ENCODE results near the gene LHFPL6.

The LHFPL6 gene

DNA sequence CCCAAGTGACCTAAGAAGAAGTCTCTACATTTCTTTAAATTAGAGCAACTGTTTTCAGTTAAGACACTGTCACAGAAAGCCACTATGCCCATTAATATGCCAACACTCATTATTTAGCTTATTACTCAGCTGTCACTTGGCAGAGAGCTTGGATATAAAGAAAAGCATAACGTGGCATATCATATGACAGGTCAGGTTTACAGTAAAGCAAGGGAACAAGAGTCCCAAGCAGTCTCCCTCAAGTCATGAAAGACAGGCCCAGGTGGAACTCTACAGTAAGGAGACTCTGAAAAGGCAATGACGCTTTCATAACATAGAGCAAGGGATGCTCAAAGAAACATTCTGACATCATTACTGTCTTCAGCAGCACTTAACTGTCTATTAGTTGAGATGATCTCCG is 6.3 kb downstream of the LHFPL6 start:
- TF ChIP-seq, protein P1, sequence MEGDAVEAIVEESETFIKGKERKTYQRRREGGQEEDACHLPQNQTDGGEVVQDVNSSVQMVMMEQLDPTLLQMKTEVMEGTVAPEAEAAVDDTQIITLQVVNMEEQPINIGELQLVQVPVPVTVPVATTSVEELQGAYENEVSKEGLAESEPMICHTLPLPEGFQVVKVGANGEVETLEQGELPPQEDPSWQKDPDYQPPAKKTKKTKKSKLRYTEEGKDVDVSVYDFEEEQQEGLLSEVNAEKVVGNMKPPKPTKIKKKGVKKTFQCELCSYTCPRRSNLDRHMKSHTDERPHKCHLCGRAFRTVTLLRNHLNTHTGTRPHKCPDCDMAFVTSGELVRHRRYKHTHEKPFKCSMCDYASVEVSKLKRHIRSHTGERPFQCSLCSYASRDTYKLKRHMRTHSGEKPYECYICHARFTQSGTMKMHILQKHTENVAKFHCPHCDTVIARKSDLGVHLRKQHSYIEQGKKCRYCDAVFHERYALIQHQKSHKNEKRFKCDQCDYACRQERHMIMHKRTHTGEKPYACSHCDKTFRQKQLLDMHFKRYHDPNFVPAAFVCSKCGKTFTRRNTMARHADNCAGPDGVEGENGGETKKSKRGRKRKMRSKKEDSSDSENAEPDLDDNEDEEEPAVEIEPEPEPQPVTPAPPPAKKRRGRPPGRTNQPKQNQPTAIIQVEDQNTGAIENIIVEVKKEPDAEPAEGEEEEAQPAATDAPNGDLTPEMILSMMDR (IDR thresholded peaks at IDR 0.05), result no peak
- H3K4me1 ChIP-seq (ENCODE audit: control insufficient read depth in 1 of 2, insufficient read depth in 1 of 2, low read depth in 1 of 2, low read length in 1 of 2), result no peaks in the 10 kb centered on the region

DNA sequence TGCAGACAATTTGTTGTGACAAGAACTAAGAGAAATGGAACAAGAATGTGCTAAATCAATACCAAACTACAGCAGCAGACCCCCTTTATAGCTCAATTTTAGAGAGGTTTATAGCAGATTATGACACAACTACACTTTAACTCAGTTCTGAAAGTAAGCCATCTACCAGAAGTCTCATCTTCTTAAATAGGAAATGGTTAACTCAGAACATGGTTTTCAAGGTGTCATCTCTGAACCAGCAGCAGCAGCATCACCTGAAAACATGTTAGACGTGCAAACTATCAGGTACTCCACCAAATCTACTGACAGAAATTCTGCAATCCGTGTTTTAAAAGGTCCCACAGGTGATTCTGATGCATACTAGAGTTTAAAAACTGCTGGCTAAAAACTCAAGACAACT is 6.8 kb downstream of the LHFPL6 start:
- Histone ChIP-seq H3K4me3 (ENCODE audit: low read depth in 1 of 2, low read length in 1 of 2) (no peak overlapping the region), H3K9me3 (no peaks in the 10 kb centered on the region), H3K36me3 (no peaks in the 10 kb centered on the region), H3K27me3 (peaks cover 21% of the 10 kb centered on the region), H3K4me1 (ENCODE audit: control insufficient read depth in 1 of 2, insufficient read depth in 1 of 2, low read depth in 1 of 2, low read length in 1 of 2) (no peaks in the 10 kb centered on the region), H3K27ac (no peak overlapping the region)
- TF ChIP-seq, protein P1 (IDR thresholded peaks at IDR 0.05), result no peak

More for the DNA sequence above, 6.3 kb downstream of the LHFPL6 start:
- H3K27ac ChIP-seq, result no peak overlapping the region
- peaks cover 26% of the 10 kb centered on the region for H3K27me3 ChIP-seq
- H3K9me3 ChIP-seq, result no peaks in the 10 kb centered on the region
- H3K36me3 ChIP-seq, result no peaks in the 10 kb centered on the region
- H3K4me3 ChIP-seq (ENCODE audit: low read depth in 1 of 2, low read length in 1 of 2), result no peak overlapping the region

GRCh38 chr13:39590466-39591036 is 12.4 kb downstream of the LHFPL6 start:
- Histone ChIP-seq H3K4me1 (ENCODE audit: control insufficient read depth in 1 of 2, insufficient read depth in 1 of 2, low read depth in 1 of 2, low read length in 1 of 2) (no peaks in the 10 kb centered on the region), H3K36me3 (no peaks in the 10 kb centered on the region), H3K9me3 (no peaks in the 10 kb centered on the region), H3K27ac (no peak overlapping the region), H3K27me3 (no peaks in the 10 kb centered on the region), H3K4me3 (ENCODE audit: low read depth in 1 of 2, low read length in 1 of 2) (no peak overlapping the region)
- TF ChIP-seq, protein P1 (IDR thresholded peaks at IDR 0.05), result no peak

- H3K27me3 ChIP-seq, result no peaks in the 10 kb centered on the region
- TF ChIP-seq, protein P1 (IDR thresholded peaks at IDR 0.05), result no peak
- H3K9me3 ChIP-seq, result no peaks in the 10 kb centered on the region
- H3K4me3 ChIP-seq (ENCODE audit: low read depth in 1 of 2, low read length in 1 of 2), result no peak overlapping the region
- H3K27ac ChIP-seq, result no peak overlapping the region
- no peaks in the 10 kb centered on the region for H3K4me1 ChIP-seq (ENCODE audit: control insufficient read depth in 1 of 2, insufficient read depth in 1 of 2, low read depth in 1 of 2, low read length in 1 of 2)
- no peaks in the 10 kb centered on the region for H3K36me3 ChIP-seq
Measured at GRCh38 chr13:39588384-39588783, 14.6 kb downstream of the LHFPL6 start.

GRCh38 chr13:39587939-39588338 is 15.1 kb downstream of the LHFPL6 start:
- no peaks in the 10 kb centered on the region for H3K4me1 ChIP-seq (ENCODE audit: control insufficient read depth in 1 of 2, insufficient read depth in 1 of 2, low read depth in 1 of 2, low read length in 1 of 2)
- H3K9me3 ChIP-seq, result no peaks in the 10 kb centered on the region
- no peak overlapping the region for H3K27ac ChIP-seq
- H3K36me3 ChIP-seq, result no peaks in the 10 kb centered on the region
- no peaks in the 10 kb centered on the region for H3K27me3 ChIP-seq
- TF ChIP-seq, protein P1 (IDR thresholded peaks at IDR 0.05), result no peak
- no peak overlapping the region for H3K4me3 ChIP-seq (ENCODE audit: low read depth in 1 of 2, low read length in 1 of 2)
